ENCODE data around the gene CNGA3.

DNA sequence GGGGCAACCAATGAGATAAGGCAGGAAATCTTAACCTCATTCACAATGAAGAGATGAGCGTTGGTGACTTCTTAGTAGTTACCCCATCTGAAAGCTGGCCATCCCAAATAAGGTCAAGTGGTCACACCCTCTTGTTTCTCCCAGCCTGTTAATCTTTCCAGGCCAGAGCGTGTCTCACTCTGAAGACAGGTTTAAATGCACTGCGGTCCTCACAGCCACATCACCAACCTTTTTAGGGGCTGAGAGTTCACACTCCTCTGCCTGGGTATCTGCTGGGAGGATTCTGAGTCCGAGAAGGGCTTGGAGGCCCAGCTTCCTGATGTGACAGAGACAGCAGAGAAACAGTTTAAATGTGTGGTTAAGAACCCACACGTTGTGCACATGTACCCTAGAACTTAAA lies 13.3 kb upstream of the CNGA3 start:
- TF ChIP-seq, protein P1, sequence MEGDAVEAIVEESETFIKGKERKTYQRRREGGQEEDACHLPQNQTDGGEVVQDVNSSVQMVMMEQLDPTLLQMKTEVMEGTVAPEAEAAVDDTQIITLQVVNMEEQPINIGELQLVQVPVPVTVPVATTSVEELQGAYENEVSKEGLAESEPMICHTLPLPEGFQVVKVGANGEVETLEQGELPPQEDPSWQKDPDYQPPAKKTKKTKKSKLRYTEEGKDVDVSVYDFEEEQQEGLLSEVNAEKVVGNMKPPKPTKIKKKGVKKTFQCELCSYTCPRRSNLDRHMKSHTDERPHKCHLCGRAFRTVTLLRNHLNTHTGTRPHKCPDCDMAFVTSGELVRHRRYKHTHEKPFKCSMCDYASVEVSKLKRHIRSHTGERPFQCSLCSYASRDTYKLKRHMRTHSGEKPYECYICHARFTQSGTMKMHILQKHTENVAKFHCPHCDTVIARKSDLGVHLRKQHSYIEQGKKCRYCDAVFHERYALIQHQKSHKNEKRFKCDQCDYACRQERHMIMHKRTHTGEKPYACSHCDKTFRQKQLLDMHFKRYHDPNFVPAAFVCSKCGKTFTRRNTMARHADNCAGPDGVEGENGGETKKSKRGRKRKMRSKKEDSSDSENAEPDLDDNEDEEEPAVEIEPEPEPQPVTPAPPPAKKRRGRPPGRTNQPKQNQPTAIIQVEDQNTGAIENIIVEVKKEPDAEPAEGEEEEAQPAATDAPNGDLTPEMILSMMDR (conservative IDR thresholded peaks at IDR 0.05; ENCODE audit: low read depth, low read length), result no peak
- TF ChIP-seq EZH2 (IDR thresholded peaks at IDR 0.05; ENCODE audit: low read length, unreplicated experiment) (no peak), EZH2phosphoT487 (IDR thresholded peaks at IDR 0.05; ENCODE audit: borderline replicate concordance, low read length) (no peak)

Measured in PC-3 (cell line).